HL-60 (cell line): ENCODE measurements around the gene EGFR.

Experiments used
- DNase-seq, 2 experiments: peaks; one replicate each; pipeline ENCODE4 v3.0.0-alpha.2; 2010 to 2020; ENCODE audit warnings: low read depth in 1 of 2, low spot score in 1 of 2
- H3K27ac ChIP-seq: fragments of 250-450 bp; sonication (Bioruptor Pico); replicated peaks from 2 replicates; pipeline ENCODE4 v1.5.1; 2020; ENCODE audit warnings: mild to moderate bottlenecking, moderate library complexity
- H3K27me3 ChIP-seq: fragments of 250-450 bp; sonication (Bioruptor Pico); 2 replicates; pipeline ENCODE4 v1.5.1; 2021; ENCODE audit warnings: mild to moderate bottlenecking, moderate library complexity; ENCODE audit not compliant: insufficient read depth, poor library complexity, severe bottlenecking
- H3K4me3 ChIP-seq: replicated peaks from 2 replicates; pipeline ENCODE4 v1.5.1; 2011; ENCODE audit warnings: mild to moderate bottlenecking, control low read depth, low read length; ENCODE audit not compliant: insufficient read depth
- GABPA ChIP-seq: IDR thresholded peaks from 2 replicates; pipeline ENCODE4 v1.6.1; 2012; ENCODE audit warnings: low read depth
- POLR2AphosphoS5 ChIP-seq: IDR thresholded peaks from 2 replicates; pipeline ENCODE4 v1.6.1; 2012; ENCODE audit warnings: low read depth
- SPI1 ChIP-seq: IDR thresholded peaks from 2 replicates; pipeline ENCODE4 v1.6.1; 2012; ENCODE audit warnings: low read depth, mild to moderate bottlenecking, borderline replicate concordance
- TF ChIP-seq, protein P1 (sequence below): IDR thresholded peaks from one replicate; pipeline ENCODE4 v1.5.1; 2011; ENCODE audit warnings: low read length, control low read depth, inconsistent platforms; ENCODE audit not compliant: insufficient read depth
- TF ChIP-seq, protein P2 (sequence below): IDR thresholded peaks from 2 replicates; pipeline ENCODE4 v1.6.1; 2012; ENCODE audit warnings: low read depth; ENCODE audit not compliant: insufficient replicate concordance

Gene EGFR

DNA sequence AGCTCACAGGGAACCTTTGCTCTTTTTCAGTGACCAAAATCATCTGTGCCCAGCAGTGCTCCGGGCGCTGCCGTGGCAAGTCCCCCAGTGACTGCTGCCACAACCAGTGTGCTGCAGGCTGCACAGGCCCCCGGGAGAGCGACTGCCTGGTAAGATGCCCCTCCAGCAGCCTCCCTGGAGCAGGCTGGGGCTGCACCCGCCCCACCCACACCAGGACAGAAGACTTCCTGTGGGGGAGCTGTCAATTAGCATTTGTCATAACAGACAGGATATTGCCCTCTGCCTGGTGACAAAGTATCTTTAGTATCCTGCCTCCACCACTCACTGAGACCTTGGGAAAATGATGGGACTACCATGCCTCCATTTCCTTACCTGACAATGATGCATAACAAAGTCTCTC is 133.7 kb downstream of the EGFR start:
- no peak overlapping the region for H3K4me3 ChIP-seq
- TF ChIP-seq SPI1 (no peak), GABPA (no peak), POLR2AphosphoS5 (no peak)
- TF ChIP-seq, protein P1, sequence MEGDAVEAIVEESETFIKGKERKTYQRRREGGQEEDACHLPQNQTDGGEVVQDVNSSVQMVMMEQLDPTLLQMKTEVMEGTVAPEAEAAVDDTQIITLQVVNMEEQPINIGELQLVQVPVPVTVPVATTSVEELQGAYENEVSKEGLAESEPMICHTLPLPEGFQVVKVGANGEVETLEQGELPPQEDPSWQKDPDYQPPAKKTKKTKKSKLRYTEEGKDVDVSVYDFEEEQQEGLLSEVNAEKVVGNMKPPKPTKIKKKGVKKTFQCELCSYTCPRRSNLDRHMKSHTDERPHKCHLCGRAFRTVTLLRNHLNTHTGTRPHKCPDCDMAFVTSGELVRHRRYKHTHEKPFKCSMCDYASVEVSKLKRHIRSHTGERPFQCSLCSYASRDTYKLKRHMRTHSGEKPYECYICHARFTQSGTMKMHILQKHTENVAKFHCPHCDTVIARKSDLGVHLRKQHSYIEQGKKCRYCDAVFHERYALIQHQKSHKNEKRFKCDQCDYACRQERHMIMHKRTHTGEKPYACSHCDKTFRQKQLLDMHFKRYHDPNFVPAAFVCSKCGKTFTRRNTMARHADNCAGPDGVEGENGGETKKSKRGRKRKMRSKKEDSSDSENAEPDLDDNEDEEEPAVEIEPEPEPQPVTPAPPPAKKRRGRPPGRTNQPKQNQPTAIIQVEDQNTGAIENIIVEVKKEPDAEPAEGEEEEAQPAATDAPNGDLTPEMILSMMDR, result no peak
- TF ChIP-seq, protein P2, sequence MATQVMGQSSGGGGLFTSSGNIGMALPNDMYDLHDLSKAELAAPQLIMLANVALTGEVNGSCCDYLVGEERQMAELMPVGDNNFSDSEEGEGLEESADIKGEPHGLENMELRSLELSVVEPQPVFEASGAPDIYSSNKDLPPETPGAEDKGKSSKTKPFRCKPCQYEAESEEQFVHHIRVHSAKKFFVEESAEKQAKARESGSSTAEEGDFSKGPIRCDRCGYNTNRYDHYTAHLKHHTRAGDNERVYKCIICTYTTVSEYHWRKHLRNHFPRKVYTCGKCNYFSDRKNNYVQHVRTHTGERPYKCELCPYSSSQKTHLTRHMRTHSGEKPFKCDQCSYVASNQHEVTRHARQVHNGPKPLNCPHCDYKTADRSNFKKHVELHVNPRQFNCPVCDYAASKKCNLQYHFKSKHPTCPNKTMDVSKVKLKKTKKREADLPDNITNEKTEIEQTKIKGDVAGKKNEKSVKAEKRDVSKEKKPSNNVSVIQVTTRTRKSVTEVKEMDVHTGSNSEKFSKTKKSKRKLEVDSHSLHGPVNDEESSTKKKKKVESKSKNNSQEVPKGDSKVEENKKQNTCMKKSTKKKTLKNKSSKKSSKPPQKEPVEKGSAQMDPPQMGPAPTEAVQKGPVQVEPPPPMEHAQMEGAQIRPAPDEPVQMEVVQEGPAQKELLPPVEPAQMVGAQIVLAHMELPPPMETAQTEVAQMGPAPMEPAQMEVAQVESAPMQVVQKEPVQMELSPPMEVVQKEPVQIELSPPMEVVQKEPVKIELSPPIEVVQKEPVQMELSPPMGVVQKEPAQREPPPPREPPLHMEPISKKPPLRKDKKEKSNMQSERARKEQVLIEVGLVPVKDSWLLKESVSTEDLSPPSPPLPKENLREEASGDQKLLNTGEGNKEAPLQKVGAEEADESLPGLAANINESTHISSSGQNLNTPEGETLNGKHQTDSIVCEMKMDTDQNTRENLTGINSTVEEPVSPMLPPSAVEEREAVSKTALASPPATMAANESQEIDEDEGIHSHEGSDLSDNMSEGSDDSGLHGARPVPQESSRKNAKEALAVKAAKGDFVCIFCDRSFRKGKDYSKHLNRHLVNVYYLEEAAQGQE, result no peak
- H3K27me3 ChIP-seq, result no peaks in the 10 kb centered on the region
- DNase-seq, result no peak
- no peak overlapping the region for H3K27ac ChIP-seq

DNA sequence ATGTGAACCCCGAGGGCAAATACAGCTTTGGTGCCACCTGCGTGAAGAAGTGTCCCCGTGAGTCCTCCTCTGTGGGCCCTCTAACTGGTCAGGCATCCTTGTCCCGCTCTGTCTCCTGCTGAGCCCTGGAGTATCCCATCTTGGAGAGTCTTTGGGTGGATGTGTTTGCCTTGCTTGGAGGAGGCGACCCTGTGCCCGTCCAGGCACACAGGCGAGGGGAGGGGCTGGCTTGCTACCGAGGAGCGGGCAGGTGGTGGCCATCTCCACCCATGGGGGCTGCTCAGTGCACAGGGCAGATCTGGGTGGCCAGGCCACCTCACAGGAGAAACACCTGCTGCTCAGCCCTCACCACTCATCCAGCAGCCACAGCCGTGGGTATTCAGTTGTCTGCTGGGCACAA is 135.3 kb downstream of the EGFR start:
- DNase-seq, result no peak
- no peak overlapping the region for H3K4me3 ChIP-seq
- TF ChIP-seq, protein P1, result no peak
- TF ChIP-seq, protein P2, result no peak
- TF ChIP-seq SPI1 (no peak), POLR2AphosphoS5 (no peak), GABPA (no peak)
- H3K27me3 ChIP-seq, result no peaks in the 10 kb centered on the region
- H3K27ac ChIP-seq, result no peak overlapping the region

DNA sequence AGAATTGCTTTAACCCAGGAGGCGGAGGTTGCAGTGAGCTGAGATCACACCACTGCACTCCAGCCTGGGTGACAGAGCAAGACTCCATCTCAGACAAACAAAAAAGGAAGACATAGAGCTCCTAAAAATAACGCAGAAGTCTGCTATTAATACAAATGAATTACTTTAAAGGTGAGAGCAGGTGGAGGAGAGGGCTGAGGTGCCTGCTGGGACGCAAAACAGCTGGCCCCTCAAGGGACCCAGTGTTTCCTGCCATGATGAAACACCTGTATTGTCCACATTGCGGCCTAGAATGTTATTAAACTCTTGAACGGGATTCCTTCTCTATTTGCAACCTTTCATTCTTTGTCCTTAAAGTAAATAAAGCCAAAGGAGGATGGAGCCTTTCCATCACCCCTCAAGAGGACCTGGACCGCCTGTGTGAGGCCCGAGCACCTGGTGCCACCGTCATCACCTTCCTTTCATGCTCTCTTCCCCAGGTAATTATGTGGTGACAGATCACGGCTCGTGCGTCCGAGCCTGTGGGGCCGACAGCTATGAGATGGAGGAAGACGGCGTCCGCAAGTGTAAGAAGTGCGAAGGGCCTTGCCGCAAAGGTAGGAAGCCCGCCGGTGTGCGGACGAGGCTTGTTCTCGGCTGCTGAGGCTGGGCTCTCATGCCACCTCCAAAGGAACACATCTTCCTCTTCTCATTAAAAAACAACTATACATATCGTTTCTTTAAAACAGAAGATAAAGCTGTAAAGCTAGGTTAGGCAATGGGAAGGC is 136.7 kb downstream of the EGFR start:
- TF ChIP-seq, protein P2, result no peak
- TF ChIP-seq, protein P1, result no peak
- TF ChIP-seq SPI1 (no peak), POLR2AphosphoS5 (no peak), GABPA (no peak)
- no peak overlapping the region for H3K4me3 ChIP-seq
- no peaks in the 10 kb centered on the region for H3K27me3 ChIP-seq
- no peak for DNase-seq
- H3K27ac ChIP-seq, result no peak overlapping the region
